SK-N-SH (cell line): ENCODE data around the gene XAB2.

ENCODE experiments used
- EP300 ChIP-seq, 2 experiments: IDR thresholded peaks; 2 replicates each; pipeline versions ENCODE4 v1.4.0 to v1.6.1; 2012; ENCODE audit warnings: borderline replicate concordance in 1 of 2, low read depth in 1 of 2, low read length in 1 of 2
- EZH2phosphoT487 ChIP-seq: fragments of 200-600 bp; sonication (generic); IDR thresholded peaks from 2 replicates; pipeline ENCODE4 v1.6.1; 2017; ENCODE audit warnings: low read depth, mixed run types, mild to moderate bottlenecking, antibody characterized with exemption, moderate library complexity, borderline replicate concordance
- FOXM1 ChIP-seq: IDR thresholded peaks from 2 replicates; pipeline ENCODE4 v1.4.0; 2012; ENCODE audit warnings: low read depth, mild to moderate bottlenecking
- MXI1 ChIP-seq: IDR thresholded peaks from 2 replicates; pipeline ENCODE4 v1.6.1; 2012; ENCODE audit warnings: mild to moderate bottlenecking, low read depth, low read length, improper control_type of control experiment
- POLR2AphosphoS5 ChIP-seq: IDR thresholded peaks from 2 replicates; pipeline ENCODE4 v1.6.1; 2012; ENCODE audit warnings: low read depth, low read length
- SIN3A ChIP-seq: IDR thresholded peaks from 2 replicates; pipeline ENCODE4 v1.6.1; 2012; ENCODE audit warnings: low read depth, mild to moderate bottlenecking, low read length, moderate library complexity, borderline replicate concordance
- YY1 ChIP-seq: IDR thresholded peaks from 2 replicates; pipeline ENCODE4 v1.4.0; 2012; ENCODE audit warnings: low read depth, mild to moderate bottlenecking
- TF ChIP-seq, protein P1 (sequence below): fragments of 200-600 bp; sonication (generic); IDR thresholded peaks from 2 replicates; pipeline ENCODE4 v1.6.1; 2017; ENCODE audit warnings: antibody characterized with exemption, mild to moderate bottlenecking, moderate library complexity

DNA sequence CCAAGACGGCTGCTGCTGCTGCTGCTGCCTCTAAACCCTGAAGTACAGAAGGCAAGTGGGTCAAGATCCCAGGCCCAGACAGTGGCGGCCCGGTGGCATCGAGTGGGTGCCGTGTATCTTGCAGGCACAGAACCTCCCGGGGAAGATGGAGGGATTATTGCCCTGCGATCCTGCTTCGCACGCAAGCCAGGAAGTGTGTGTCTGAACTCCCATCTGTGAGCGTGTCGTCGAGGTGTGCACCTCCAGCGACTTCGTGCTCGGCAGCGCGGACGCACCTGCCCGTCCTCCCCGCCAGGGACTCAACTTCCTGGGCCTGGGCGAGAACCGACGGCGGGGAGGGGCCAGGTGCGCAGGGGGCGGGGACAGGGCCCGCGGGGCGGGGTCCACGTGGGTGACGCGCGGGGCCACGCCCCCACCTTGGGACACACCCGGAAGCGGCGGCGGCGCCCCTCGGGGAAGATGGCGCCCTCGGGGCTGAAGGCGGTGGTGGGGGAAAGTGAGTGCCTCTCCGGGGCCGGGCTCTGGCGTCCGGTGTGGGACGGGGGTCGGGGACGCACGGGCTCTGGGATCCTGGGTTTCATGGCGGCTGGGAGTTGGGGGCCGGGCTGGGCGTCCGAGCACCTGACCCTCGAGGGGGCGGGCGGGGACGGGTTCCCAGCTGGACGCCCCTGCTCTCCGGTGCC, 7.5 kb upstream of the XAB2 start, which contains the start of gene STXBP2:
- TF ChIP-seq, protein P1, sequence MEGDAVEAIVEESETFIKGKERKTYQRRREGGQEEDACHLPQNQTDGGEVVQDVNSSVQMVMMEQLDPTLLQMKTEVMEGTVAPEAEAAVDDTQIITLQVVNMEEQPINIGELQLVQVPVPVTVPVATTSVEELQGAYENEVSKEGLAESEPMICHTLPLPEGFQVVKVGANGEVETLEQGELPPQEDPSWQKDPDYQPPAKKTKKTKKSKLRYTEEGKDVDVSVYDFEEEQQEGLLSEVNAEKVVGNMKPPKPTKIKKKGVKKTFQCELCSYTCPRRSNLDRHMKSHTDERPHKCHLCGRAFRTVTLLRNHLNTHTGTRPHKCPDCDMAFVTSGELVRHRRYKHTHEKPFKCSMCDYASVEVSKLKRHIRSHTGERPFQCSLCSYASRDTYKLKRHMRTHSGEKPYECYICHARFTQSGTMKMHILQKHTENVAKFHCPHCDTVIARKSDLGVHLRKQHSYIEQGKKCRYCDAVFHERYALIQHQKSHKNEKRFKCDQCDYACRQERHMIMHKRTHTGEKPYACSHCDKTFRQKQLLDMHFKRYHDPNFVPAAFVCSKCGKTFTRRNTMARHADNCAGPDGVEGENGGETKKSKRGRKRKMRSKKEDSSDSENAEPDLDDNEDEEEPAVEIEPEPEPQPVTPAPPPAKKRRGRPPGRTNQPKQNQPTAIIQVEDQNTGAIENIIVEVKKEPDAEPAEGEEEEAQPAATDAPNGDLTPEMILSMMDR, result no peak
- TF ChIP-seq FOXM1 (no peak), YY1 (no peak), MXI1 (no peak), SIN3A (no peak), EZH2phosphoT487 (no peak), POLR2AphosphoS5 (no peak), EP300 (IDR thresholded peaks at IDR 0.05; ENCODE audit: borderline replicate concordance in 1 of 2, low read depth in 1 of 2, low read length in 1 of 2) (no peak)
